D721Med (cell line): ENCODE results near the gene IGF1R.

Source experiments
- DNase-seq: peaks from one replicate; pipeline ENCODE4 v3.0.0; 2011; ENCODE audit warnings: low spot score; ENCODE audit not compliant: insufficient read length
- FAIRE-seq: peaks from 2 replicates; lab custom pipeline; 2011; peaks lifted over from hg19 to GRCh38; lab: Jason Lieb, UNC
- TF ChIP-seq, protein P1 (sequence below): IDR thresholded peaks from 2 replicates; pipeline ENCODE4 v1.5.1; 2012; ENCODE audit warnings: mild to moderate bottlenecking, control low read depth; ENCODE audit not compliant: insufficient read depth; ENCODE audit errors: missing control alignments

Gene IGF1R

DNA sequence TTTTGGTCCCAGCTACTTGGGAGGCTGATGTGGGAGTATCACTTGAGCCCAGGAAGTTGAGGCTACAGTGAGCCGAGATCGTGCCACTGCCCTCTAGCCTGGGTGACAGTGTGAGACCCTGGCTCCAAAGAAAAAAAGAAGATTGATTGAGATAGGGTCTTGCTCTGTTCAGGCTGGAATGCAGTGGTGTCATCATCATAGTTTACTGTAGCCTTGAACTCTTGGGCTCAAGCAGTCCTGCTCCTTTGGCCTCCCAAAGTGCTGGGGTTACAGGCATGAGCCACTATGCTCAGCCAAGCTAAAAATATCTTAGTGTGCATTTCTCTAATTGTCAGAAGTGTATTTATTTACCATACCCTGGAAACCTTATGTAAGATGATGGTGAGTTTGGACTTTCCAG is 43.9 kb downstream of the IGF1R start:
- TF ChIP-seq, protein P1, sequence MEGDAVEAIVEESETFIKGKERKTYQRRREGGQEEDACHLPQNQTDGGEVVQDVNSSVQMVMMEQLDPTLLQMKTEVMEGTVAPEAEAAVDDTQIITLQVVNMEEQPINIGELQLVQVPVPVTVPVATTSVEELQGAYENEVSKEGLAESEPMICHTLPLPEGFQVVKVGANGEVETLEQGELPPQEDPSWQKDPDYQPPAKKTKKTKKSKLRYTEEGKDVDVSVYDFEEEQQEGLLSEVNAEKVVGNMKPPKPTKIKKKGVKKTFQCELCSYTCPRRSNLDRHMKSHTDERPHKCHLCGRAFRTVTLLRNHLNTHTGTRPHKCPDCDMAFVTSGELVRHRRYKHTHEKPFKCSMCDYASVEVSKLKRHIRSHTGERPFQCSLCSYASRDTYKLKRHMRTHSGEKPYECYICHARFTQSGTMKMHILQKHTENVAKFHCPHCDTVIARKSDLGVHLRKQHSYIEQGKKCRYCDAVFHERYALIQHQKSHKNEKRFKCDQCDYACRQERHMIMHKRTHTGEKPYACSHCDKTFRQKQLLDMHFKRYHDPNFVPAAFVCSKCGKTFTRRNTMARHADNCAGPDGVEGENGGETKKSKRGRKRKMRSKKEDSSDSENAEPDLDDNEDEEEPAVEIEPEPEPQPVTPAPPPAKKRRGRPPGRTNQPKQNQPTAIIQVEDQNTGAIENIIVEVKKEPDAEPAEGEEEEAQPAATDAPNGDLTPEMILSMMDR = no peak
- no peak for FAIRE-seq
- DNase-seq = no peak

DNA sequence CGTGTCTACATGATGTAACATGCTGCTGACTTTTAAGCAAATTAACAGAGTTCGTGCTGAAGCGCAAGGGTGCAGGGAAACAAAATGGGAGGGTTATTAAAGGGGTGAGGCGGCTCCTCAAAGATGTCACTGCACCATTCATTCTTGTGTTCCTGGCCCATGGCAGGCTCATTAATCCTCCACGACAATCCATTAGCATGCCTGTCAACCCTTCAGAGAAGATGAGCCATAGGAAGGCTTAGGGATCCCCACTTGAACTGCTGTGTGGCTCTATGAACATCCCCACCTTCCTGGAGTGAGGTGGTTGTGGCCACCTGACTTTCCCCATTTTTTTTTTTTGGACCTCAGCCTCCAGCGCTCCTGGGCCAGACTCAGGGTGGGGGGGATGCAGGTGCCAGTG is 45.8 kb downstream of the IGF1R start:
- TF ChIP-seq, protein P1 = no peak

DNA sequence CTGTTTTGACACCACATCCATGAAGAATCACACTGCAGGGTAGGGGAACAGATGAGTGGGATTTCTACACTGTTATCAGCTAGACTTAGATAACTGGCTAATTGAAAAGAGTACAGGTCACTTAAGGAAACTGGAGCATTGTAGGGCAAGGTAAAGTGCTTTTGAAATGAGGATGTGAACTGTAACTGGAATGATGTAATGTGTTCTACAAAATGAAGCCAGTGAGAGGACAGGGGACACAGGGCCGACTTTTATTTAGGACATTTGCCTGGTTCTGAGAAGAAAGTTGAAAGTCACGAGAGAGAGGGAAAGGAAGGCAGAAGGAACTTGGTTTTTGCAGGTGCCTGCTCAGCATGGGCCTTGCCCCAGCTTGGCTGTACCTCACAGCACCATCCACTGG is 50.5 kb downstream of the IGF1R start:
- DNase-seq (no peak), FAIRE-seq (no peak)
- TF ChIP-seq, protein P1 = no peak

More for the DNA sequence above, 45.8 kb downstream of the IGF1R start:
- no peak for FAIRE-seq
- DNase-seq = no peak

DNA sequence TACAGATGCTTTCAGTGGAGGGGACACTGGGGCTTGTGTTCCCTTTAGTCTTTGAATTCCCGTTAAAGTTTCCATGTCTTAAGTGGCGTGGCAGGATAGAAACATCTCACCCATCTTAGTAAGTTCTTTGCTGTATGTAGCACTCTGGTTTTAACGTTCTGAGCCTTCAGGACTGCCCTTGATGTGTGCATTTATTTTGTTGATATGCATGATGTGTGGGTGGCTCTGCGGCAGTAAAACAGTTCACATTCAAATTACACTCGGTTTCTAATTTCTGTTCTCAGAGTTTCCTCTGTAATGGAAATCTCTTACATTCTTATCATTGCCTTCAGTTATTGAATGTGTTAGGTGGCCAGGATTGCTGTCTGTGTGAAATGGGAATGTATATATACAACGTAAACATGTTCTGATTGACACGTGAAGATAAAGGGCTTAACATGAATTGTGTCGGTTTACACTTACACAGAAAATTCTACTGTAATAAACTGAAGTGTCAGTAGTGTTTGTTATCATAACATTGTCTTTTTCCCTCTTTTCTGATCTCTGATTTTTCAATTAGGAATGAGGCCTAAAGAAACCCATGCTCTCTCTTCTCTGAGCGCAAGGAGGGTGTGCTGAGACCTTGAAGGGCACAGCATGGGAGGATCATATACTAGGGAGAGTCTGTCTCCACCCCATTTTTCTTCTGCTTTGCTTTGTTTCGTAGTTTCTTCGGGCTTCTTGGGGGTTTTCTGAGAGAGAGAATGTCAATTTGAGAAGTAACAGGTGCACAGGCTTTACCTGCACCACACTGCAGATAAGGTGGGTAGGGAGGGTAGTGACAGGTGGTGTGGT is 51.5 kb downstream of the IGF1R start:
- TF ChIP-seq, protein P1 = no peak
- DNase-seq (no peak), FAIRE-seq (no peak)

DNA sequence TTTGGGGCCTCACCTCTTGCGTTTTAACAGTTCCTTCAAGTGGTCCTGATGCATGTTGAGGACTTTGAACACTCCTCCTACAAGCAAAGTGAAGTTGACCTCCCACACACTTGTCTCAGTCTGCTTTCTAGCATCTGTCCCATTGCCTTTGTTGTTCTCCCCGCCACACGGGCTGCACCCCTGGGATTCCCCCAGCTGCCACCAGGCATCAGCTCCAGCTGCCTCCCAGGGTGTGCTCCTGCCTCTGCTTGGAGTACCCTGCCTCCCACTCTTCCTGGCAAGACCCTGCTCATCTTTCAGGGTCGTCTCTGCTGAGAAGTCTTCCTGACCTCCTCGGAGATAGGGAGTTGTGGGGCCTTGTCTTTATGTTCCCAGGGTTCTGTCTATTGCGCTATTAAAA is 52.2 kb downstream of the IGF1R start:
- FAIRE-seq (no peak), DNase-seq (no peak)
- TF ChIP-seq, protein P1 = no peak

DNA sequence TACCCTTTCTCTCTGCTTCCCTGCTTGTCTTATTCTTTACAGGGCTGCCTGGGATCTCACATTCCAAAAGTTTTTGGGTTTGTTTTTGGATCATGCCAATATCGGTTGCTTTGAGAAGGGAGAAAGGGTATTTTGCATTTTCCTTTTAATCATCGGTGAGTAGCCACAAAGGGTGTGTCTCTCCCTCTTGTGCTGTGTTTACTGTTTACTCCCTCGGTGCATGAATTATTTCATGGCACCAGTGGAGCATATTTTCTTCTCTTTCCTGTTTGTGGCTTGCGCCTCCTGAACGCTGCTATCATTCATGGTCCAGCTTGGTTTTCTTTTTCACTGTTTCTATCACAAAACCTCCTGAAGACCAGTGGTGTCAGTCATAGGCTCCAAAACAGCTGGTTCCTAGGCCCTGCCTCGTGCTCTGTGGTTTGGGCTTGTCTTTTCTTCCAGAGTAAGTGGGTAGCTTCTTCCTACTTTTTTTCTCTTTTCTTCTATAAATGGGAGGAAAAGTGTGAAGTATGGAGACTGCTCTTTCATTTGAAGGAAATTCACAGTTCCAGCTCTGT is 54.9 kb downstream of the IGF1R start:
- DNase-seq = no peak
- no peak for FAIRE-seq
- TF ChIP-seq, protein P1 = no peak

DNA sequence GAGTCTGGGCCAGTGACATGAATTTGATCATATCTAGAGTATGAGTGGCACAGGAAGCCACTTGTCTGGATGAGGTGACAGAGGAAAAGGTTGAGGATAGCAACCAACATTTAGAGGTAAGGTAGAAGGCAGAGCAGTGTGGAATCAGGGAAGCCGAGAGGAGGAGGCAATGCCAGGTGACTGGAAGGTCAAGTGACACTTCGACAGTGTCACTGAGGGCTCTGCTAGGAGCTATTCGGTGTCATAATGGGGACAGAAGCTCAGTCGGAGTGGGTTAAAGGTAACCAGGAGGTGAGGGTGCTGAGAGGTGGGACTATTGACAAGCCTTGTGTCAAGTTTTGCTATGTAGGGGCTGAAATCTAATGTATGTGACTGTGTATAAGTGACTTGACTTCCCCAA is 56.7 kb downstream of the IGF1R start:
- no peak for DNase-seq
- FAIRE-seq = no peak
- TF ChIP-seq, protein P1 = no peak
